HG02885 (cell line): ENCODE measurements around the gene MTG2.

ENCODE experiments used
- ATAC-seq: cut with Tn5 transposase; IDR thresholded peaks from one replicate; pipeline ENCODE4 v1.9.1; 2021; ENCODE audit warnings: mild to moderate bottlenecking; ENCODE audit not compliant: unreplicated experiment, poor library complexity

Gene MTG2

GRCh38 chr20:62160253-62160652, 22.6 kb upstream of the MTG2 start:
- no peak for ATAC-seq

GRCh38 chr20:62160876-62161275, 22.0 kb upstream of the MTG2 start:
- ATAC-seq = no peak

DNA sequence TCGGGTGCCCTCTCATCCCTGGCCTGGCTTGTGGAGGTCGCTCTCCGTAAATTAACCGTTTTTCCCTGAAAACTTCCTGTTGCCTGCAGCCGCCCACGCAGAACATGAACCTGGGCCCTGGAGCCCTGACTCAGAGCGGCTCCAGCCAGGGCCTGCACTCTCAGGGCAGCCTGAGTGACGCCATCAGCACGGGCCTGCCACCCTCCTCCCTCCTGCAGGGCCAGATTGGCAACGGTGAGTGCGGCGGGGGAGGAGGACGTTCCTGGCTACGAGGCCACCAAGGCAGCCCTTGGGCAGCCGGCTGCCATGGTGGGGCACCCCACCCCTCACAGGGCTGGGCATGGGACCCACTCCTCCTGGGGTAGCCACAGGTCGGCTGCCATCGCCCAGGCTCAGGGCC, 21.5 kb upstream of the MTG2 start:
- ATAC-seq = no peak

- ATAC-seq = no peak
Observed at GRCh38 chr20:62162765-62163484, 19.9 kb upstream of the MTG2 start.

DNA sequence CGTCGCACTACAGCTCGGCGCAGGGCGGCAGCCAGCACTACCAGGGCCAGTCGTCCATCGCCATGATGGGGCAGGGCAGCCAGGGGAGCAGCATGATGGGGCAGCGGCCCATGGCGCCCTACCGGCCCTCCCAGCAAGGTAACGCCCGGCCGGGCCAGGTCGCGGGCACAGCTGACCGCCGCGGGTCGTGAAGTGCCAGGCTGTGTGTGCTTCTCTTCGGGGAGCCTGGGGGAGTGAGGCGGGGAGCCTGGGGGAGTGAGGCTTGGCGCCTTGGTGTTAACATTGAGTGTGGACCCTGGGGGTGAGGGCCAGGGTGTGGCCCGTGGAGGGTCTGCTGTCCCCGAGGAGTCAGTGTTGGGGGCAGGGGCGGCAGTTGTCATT, 19.4 kb upstream of the MTG2 start:
- no peak for ATAC-seq

GRCh38 chr20:62163986-62164762, 18.7 kb upstream of the MTG2 start:
- ATAC-seq = no peak

GRCh38 chr20:62164879-62165761, 17.7 kb upstream of the MTG2 start:
- ATAC-seq = no peak

DNA sequence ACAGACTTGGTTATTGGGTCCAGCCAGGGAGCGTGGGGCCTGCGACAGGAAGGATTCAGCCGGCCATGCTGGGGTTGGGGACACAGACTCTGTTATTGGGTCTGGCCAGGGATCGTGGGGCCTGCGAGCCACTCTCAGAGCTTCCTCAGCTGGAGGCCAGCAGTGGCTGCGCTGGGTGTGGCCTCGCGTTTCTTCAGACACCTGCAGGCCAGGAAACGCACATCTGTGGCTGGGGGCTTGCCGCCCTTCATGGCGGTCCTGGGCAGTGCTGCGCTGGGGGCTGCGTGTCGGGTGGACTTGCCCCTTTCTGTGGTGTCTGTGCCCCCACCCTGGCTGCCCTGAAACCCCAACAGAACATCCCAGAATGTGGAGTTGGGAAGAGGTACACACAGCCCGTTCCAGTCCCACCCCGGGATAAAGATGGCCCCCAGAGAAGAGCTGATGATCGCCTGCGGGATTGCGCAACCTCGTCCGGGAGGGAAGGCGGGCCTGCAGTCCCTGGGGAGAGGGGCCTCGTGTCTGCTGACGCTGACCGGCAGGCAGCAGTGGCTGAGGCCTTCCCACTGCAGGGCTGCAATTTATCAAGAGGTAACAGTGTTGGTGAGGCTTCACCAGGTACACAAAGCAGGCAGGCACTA, 16.9 kb upstream of the MTG2 start:
- ATAC-seq = no peak

- no peak for ATAC-seq
Observed at GRCh38 chr20:62167474-62167873, 15.4 kb upstream of the MTG2 start.

- no peak for ATAC-seq
Observed at GRCh38 chr20:62168061-62168460, 14.8 kb upstream of the MTG2 start.

GRCh38 chr20:62168890-62169435, 13.9 kb upstream of the MTG2 start:
- no peak for ATAC-seq

DNA sequence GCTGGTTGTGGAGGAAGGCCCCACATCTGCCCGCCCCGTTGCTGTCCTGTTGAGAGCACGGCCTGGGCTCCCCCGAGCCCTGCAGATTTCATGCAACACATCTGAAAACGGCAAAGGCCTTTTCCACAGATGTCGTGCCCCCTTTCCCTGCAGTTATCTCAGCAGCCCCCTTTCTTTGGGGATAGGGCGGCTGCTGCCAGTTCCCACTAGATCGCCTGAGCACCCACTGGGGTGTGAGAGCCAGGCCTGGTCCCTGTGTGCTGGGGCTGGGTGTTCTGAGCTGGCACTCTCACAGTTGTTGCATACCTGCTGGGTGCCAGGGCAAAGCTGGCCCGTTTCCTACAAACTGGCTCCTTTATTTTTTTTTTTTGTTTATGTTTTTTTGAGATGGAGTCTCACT, 12.3 kb upstream of the MTG2 start:
- no peak for ATAC-seq

- no peak for ATAC-seq
Observed at GRCh38 chr20:62171245-62171644, 11.6 kb upstream of the MTG2 start.

GRCh38 chr20:62172666-62173065, 10.2 kb upstream of the MTG2 start:
- ATAC-seq = no peak

DNA sequence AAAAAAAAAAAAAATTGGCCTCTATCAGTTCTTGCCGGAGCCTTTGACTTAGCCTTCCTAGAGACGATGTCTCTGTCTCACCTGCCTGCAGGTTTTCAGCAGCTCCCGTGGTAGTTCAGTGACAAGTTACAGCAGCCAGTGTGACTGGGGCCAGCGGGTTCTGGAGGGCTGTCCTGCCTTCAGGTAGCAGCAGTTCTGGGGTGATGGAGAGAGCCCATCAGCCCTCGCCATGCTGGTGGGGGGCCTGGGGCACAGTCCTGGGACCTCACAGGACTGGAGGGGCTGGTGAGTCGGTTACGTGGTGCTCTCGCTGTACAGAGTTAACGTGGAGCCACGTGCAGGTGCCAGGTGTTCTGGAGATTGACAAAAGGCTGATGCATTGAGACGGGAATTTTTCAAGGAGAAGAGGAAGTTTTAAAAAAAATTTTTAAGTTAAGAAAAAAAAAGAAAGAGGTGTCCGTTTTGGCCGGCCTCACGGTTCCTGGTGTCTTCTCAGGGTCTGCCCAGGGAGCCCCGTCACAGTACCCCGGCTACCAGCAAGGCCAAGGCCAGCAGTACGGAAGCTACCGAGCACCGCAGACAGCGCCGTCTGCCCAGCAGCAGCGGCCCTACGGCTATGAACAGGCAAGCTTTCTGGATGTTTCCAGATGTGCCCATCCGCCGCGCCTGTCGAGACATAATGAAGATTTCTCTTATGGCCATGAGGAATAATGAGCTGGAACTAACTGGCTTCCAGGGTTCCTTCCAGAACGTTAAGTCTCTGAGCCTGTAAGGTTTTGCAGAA, 8.6 kb upstream of the MTG2 start:
- ATAC-seq = no peak

DNA sequence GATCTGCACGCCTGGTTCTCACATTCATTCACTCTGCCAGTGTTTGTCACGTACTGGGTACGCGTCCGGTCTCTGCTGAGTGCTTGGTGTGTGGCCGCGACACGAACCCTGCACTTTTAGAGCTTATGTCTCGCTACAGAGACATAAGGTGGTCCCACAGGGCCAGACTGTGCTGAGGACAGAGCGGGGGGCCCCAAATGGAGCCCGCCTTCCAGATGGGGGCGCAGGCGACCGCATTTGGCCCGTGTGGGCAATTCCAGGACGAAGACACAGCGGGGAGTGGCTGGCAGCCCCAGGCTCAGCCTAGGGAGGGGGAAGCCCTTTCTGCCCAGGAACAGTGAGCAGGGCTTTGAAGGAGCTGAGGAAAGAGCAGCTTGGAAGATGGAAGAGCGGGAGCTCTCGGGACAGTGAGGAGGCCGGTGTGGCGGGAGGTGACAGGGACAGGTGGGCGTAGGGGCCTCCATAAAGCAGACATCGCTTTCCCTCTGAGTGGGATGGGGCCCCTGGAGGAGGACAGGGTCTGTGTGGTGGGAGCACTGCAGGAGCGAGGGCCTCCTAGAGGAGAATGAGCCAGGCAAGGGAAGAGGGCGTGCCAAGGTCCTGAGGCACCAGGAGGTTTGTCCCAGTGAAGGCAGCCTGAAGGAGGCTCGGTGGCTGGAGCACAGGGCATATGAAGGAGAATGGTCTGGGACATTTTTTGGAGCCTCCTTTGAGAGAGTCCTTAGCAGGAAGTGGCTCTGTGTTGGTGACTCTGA, 7.8 kb upstream of the MTG2 start:
- no peak for ATAC-seq

GRCh38 chr20:62175711-62176110, 7.1 kb upstream of the MTG2 start:
- ATAC-seq = no peak

- ATAC-seq = no peak
Observed at GRCh38 chr20:62176866-62177265, 6.0 kb upstream of the MTG2 start.

GRCh38 chr20:62177307-62177706, 5.5 kb upstream of the MTG2 start:
- no peak for ATAC-seq
